HG02852 (cell line): ENCODE results near the gene GATA6.
"Not testable (repeated sequence)": the region's sequence is repeated elsewhere in the genome, so short reads cannot be mapped to it uniquely, and the experiment has no call there.

ENCODE experiments used
- ATAC-seq: cut with Tn5 transposase; IDR thresholded peaks from one replicate; pipeline ENCODE4 v1.9.1; 2021; ENCODE audit warnings: mild to moderate bottlenecking, moderate library complexity; ENCODE audit not compliant: unreplicated experiment

Gene GATA6

GRCh38 chr18:22180722-22181121 lies 11.3 kb downstream of the GATA6 start:
- no peak for ATAC-seq

GRCh38 chr18:22182884-22183697 lies 13.7 kb downstream of the GATA6 start:
- ATAC-seq = no peak

- no peak for ATAC-seq
Observed at GRCh38 chr18:22183698-22184170, 14.3 kb downstream of the GATA6 start.

GRCh38 chr18:22184573-22184972 lies 15.2 kb downstream of the GATA6 start:
- not testable (repeated sequence) for ATAC-seq

GRCh38 chr18:22185273-22185672 lies 15.9 kb downstream of the GATA6 start:
- ATAC-seq = no peak

- ATAC-seq = no peak
Observed at GRCh38 chr18:22185771-22186386, 16.5 kb downstream of the GATA6 start.

- ATAC-seq = no peak
Observed at GRCh38 chr18:22186484-22186971, 17.1 kb downstream of the GATA6 start.

GRCh38 chr18:22188559-22189267 lies 19.3 kb downstream of the GATA6 start:
- ATAC-seq = no peak

GRCh38 chr18:22189449-22190166 lies 20.2 kb downstream of the GATA6 start:
- ATAC-seq = no peak

GRCh38 chr18:22191346-22191695 lies 21.9 kb downstream of the GATA6 start:
- ATAC-seq = no peak

GRCh38 chr18:22191923-22192322 lies 22.5 kb downstream of the GATA6 start:
- no peak for ATAC-seq

GRCh38 chr18:22193466-22193865 lies 24.1 kb downstream of the GATA6 start:
- no peak for ATAC-seq

GRCh38 chr18:22194151-22194598 lies 24.8 kb downstream of the GATA6 start:
- ATAC-seq = no peak

GRCh38 chr18:22195052-22195451 lies 25.7 kb downstream of the GATA6 start:
- no peak for ATAC-seq

GRCh38 chr18:22196943-22197342 lies 27.6 kb downstream of the GATA6 start:
- ATAC-seq = not testable (repeated sequence)

- ATAC-seq = no peak
Observed at GRCh38 chr18:22197668-22198067, 28.3 kb downstream of the GATA6 start.

GRCh38 chr18:22198163-22198562 lies 28.8 kb downstream of the GATA6 start:
- ATAC-seq = no peak

- ATAC-seq = no peak
Observed at GRCh38 chr18:22199005-22199404, 29.6 kb downstream of the GATA6 start.

GRCh38 chr18:22200611-22201225 lies 31.3 kb downstream of the GATA6 start:
- no peak for ATAC-seq

- no peak for ATAC-seq
Observed at GRCh38 chr18:22203035-22203434, 33.6 kb downstream of the GATA6 start.
